Thymus (tissue), 11 donors: ENCODE data around the gene OR2B3. TPM values are rescaled to one million over a fixed set of nuclear protein-coding genes. Genes with fewer than 3 reads are reported as not detected.

Experiments
- DNase-seq, 9 donors: peaks; one replicate each; pipeline ENCODE4 v3.0.0-alpha.2; 2013; ENCODE audit warnings: low spot score in 9 of 9, low read depth in 6 of 9, missing footprints in 1 of 9
- H3K27ac ChIP-seq, 2 donors: one replicate each; pipeline ENCODE4 v1.5.1; 2013; ENCODE audit warnings: control low read depth in 1 of 2, low read depth in 1 of 2, low read length in 1 of 2, mild to moderate bottlenecking in 1 of 2, moderate library complexity in 1 of 2
- H3K27me3 ChIP-seq, 2 donors: one replicate each; pipeline ENCODE4 v1.5.1; 2013; ENCODE audit warnings: low read length in 1 of 2; ENCODE audit not compliant: control insufficient read depth in 2 of 2, insufficient read depth in 1 of 2
- H3K36me3 ChIP-seq, 2 donors: one replicate each; pipeline ENCODE4 v1.5.1; 2013; ENCODE audit warnings: low read length in 1 of 2, mild to moderate bottlenecking in 1 of 2, moderate library complexity in 1 of 2; ENCODE audit not compliant: control insufficient read depth in 2 of 2, insufficient read depth in 2 of 2
- H3K4me1 ChIP-seq, 2 donors: one replicate each; pipeline ENCODE4 v1.5.1; 2013; ENCODE audit warnings: low read length in 2 of 2; ENCODE audit not compliant: control insufficient read depth in 2 of 2, insufficient read depth in 2 of 2
- H3K4me3 ChIP-seq, 2 donors: one replicate each; pipeline ENCODE4 v1.5.1; 2013; ENCODE audit warnings: low read length in 2 of 2, control low read depth in 1 of 2, mild to moderate bottlenecking in 1 of 2
- H3K9me3 ChIP-seq, 2 donors: one replicate each; pipeline ENCODE4 v1.5.1; 2013; ENCODE audit warnings: low read length in 1 of 2, mild to moderate bottlenecking in 1 of 2; ENCODE audit not compliant: control insufficient read depth in 2 of 2, insufficient read depth in 1 of 2
- WGBS: extraction: QIAGEN DNeasy Blood & Tissue Kit; methylation state at CpG from one replicate; pipeline ENCODE4 v1.1.7; 2013; 5-methylcytosine and 5-hydroxymethylcytosine counted together
- polyA plus RNA-seq: library from polyadenylated mRNA; stranded (reverse); fragments of 200-250 nt; gene quantifications from one replicate; pipeline ENCODE4 v1.2.3, GENCODE V29; 2013
- total RNA-seq: library from RNA; stranded (reverse); fragments of 120-200 nt; gene quantifications from one replicate; pipeline ENCODE4 v1.2.4, GENCODE V29; 2013
- donor health status: healthy.

The OR2B3 gene
- total and polyA plus RNA-seq, 2 donors: not detected

DNA sequence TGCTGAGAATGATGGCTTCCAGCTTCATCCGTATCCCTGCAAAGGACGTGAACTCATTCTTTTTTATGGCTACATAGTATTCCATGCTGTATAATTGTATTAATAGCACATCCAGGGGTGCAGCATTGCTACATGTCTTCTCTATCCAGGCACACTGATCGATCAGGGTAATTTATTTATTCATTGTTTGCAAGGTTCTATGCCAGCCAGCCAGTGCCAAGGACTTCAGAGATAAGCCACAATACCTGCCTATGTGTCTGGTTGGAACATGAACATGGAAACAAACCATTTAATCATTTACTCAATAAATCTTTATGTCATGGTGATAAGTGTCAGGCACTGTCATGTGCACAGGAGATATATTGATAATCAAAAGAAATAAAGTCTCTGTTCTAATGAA is 5.8 kb upstream of the OR2B3 start:
- no peak for DNase-seq
- H3K27me3 ChIP-seq: no peaks in the 10 kb centered on the region
- H3K4me1 ChIP-seq: no peaks in the 10 kb centered on the region
- H3K27ac ChIP-seq: no peak overlapping the region
- no peaks in the 10 kb centered on the region for H3K36me3 ChIP-seq
- H3K4me3 ChIP-seq: no peak overlapping the region
- 94% methylated on average over 3 of the region's 3 CpGs for WGBS
- H3K9me3 ChIP-seq: no peaks in the 10 kb centered on the region

DNA sequence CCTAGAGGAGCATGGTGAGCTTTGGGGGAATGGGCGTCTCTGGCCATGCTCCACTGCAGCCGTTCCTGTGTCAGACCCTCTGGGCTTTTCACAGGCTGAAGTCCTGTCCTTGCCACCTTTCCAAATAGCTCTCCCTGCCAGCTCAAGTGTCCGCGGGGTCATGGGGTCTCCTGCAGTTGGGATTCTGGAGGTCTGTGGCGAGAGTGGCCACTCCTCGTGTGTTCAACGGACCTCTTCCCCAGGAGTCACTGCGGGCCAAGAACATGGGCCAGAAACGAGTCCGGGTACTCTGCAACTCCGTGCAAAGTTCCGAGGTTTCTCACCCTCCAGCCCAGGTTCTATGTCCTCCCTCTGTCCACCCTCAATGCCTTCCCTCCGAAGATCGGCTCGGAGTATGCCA is 4.7 kb downstream of the OR2B3 start:
- no peak for DNase-seq
- H3K4me1 ChIP-seq: no peaks in the 10 kb centered on the region
- H3K27ac ChIP-seq: no peak overlapping the region
- no peaks in the 10 kb centered on the region for H3K36me3 ChIP-seq
- H3K9me3 ChIP-seq: no peaks in the 10 kb centered on the region
- 96% methylated on average over 15 of the region's 15 CpGs for WGBS
- no peak overlapping the region for H3K4me3 ChIP-seq
- H3K27me3 ChIP-seq: no peaks in the 10 kb centered on the region

DNA sequence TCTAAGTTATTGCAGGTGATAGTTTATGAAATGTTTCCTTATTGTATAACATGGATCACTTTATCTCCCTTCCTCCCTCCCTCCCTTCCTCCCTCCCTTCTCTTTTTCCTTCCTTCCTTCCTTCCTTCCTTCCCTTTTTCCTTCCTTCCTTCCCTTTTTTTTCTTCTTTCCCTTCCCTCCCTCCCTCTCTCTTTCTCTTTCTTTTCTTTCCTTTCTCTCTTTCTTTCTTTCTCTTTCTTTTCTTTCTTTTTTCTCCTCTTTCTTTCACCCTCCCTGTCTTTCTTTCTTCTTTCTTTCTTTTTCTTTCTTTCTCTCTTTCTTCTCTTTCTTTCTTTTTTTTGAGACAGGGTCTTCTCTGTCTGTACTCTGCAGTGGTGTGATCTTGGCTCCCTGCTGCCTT is 5.8 kb downstream of the OR2B3 start:
- Histone ChIP-seq H3K27ac (no peak overlapping the region), H3K27me3 (no peaks in the 10 kb centered on the region), H3K4me3 (no peak overlapping the region), H3K4me1 (no peaks in the 10 kb centered on the region), H3K9me3 (no peaks in the 10 kb centered on the region), H3K36me3 (no peaks in the 10 kb centered on the region)
- no peak for DNase-seq

DNA sequence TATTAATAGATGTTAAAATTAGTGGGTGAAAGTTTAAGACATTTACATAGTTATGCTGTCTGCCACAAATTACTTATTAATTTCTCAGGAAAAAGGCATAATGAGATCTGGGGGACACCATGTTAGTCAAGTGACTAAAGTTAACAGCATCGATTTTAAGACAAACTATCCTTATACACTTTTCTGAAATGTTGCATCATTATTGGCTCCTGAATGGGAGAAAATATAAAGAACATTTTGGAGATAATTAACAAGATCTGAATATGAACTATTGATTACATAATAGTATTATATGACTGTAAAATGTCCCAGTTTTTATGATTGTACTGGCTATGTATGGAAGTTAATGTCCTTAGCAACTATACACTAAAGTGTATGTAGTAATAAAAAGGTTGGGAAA is 7.9 kb downstream of the OR2B3 start:
- Histone ChIP-seq H3K36me3 (no peaks in the 10 kb centered on the region), H3K9me3 (no peaks in the 10 kb centered on the region), H3K4me3 (no peak overlapping the region), H3K27me3 (no peaks in the 10 kb centered on the region), H3K4me1 (no peaks in the 10 kb centered on the region), H3K27ac (no peak overlapping the region)
- 95% methylated on average over 1 of the region's 1 CpG for WGBS
- DNase-seq: no peak

DNA sequence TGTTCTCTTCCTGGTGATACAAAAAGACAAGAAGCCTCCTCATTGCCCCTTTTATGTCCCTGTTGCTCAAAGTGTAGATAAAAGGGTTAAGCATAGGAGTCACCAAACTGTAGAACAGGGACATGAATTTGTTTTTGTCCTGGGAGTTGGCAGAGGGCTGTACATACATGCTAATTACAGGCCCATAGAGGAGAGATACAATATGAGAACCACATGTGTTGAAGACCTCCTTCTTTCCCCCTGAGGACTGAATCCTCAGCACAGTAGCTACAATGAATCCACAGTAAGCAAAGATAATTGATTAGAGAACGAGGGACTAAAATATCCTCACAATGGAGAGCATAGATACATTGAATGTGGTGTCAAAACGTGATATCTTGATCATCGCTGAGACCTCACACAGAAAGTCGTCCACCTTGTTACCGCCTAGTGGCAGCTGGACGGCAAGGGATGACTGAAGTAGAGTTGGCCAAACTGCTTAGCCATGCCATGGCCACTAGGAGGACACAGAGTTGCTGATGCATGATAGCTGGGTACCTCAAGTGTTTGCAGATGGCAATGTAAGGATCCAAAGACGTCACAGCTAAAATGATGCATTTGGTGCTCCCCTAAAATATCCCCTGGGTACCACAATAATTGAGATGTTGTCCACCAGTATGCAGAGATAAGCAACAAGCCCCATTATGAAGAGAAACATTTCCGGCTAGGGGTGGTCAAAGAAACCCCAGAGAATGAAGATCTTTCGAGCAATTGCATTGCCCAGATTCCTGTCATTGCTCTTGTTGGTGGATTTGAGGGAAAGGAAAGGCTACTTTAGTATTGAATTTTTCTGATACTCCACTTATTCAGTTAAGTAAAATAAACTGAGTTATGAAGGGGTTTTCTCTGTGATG is 15.0 kb downstream of the OR2B3 start:
- no peaks in the 10 kb centered on the region for H3K4me1 ChIP-seq
- 38% methylated on average over 9 of the region's 9 CpGs for WGBS
- no peaks in the 10 kb centered on the region for H3K9me3 ChIP-seq
- H3K4me3 ChIP-seq: no peak overlapping the region
- no peaks in the 10 kb centered on the region for H3K27me3 ChIP-seq
- DNase-seq: no peak
- no peaks in the 10 kb centered on the region for H3K36me3 ChIP-seq
- H3K27ac ChIP-seq: no peak overlapping the region

DNA sequence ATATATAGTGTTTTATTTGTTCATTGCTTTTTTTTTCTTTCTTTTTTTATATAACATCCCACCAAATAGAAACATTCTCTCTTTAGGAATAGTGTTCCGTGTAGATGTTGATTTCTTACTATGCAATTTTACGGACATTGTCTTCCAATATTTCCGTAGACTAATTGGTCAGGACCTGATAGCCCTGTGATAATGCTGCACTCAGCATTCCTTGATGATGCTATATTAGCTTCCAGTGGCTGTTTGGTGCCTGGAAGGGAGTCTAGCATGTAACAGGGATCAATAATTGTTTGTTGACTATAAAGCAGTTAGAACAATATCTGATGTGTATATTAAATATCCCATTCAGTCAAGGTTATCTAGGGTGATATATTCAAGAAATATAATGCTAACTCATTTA is 35.4 kb downstream of the OR2B3 start:
- Histone ChIP-seq H3K4me1 (no peaks in the 10 kb centered on the region), H3K27ac (no peak overlapping the region), H3K36me3 (no peaks in the 10 kb centered on the region), H3K4me3 (no peak overlapping the region), H3K9me3 (no peaks in the 10 kb centered on the region), H3K27me3 (no peaks in the 10 kb centered on the region)
- DNase-seq: no peak
- 89% methylated on average over 3 of the region's 3 CpGs for WGBS

DNA sequence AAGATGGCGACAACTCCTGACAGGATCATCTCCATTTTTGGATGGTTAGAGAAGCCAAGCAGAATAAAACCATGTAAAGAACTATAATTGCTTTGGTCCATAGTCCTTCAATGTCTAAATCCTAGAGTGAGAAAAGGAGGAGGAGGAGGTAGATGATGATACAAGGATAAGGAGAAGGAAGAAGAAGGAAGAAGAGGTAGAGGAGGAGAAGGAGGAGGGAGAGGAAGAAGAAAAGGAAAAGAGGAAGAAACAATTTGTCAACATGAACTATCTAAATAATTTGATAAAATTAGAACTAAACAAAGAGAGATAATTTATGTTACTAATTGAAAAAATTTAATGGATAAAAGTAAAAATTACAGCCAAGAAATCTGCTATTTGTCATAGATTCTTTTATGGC is 42.0 kb downstream of the OR2B3 start, which contains the start of gene OR2W1:
Gene OR2W1 (minus strand): TSS at position 101 of the 400 bp plus-strand sequence. CDS start 0 bp downstream, at position 101.
- no peaks in the 10 kb centered on the region for H3K4me1 ChIP-seq
- no peaks in the 10 kb centered on the region for H3K9me3 ChIP-seq
- H3K36me3 ChIP-seq: no peaks in the 10 kb centered on the region
- no peak within 1 kb of the TSS for H3K4me3 ChIP-seq
- H3K27me3 ChIP-seq: no peaks in the 10 kb centered on the region
- DNase-seq: no peak
- 95% methylated on average over 1 of the region's 1 CpG for WGBS
- H3K27ac ChIP-seq: no peak within 1 kb of the TSS

Other genes with a start within 250 kb of the OR2B3 start
- 48.6 TPM for gene TRIM27, start 163.3 kb downstream of the OR2B3 start, total RNA-seq
- 67.9 TPM for gene TRIM27, start 163.3 kb downstream of the OR2B3 start, polyA plus RNA-seq
- 0.76 TPM for gene ZNF311, start 82.0 kb downstream of the OR2B3 start, total RNA-seq
- gene ZNF311, start 82.0 kb downstream of the OR2B3 start, polyA plus RNA-seq: 0.80 TPM
- gene OR2W1, start 42.1 kb downstream of the OR2B3 start, total RNA-seq: not detected
- gene OR2W1, start 42.1 kb downstream of the OR2B3 start, polyA plus RNA-seq: not detected
- not detected for gene OR2J1, start 12.2 kb upstream of the OR2B3 start, total RNA-seq
- 0.02 TPM for gene OR2J1, start 12.2 kb upstream of the OR2B3 start, polyA plus RNA-seq
- gene OR2J3, start 20.7 kb upstream of the OR2B3 start, total RNA-seq: not detected
- gene OR2J3, start 20.7 kb upstream of the OR2B3 start, polyA plus RNA-seq: 0.05 TPM
- gene OR2J2, start 83.6 kb upstream of the OR2B3 start, total RNA-seq: not detected
- not detected for gene OR2J2, start 83.6 kb upstream of the OR2B3 start, polyA plus RNA-seq
- gene OR14J1, start 214.4 kb upstream of the OR2B3 start, total RNA-seq: not detected
- under 0.01 TPM for gene OR14J1, start 214.4 kb upstream of the OR2B3 start, polyA plus RNA-seq